ENCODE results near the gene ISLR2. TPM values are rescaled to one million over a fixed set of nuclear protein-coding genes. Genes with fewer than 3 reads are reported as not detected.

The ISLR2 gene
- total and polyA plus RNA-seq, 2 donors (not counting 3 experiments of a cell fraction or from before 2014, with no cell fraction given): not detected

DNA sequence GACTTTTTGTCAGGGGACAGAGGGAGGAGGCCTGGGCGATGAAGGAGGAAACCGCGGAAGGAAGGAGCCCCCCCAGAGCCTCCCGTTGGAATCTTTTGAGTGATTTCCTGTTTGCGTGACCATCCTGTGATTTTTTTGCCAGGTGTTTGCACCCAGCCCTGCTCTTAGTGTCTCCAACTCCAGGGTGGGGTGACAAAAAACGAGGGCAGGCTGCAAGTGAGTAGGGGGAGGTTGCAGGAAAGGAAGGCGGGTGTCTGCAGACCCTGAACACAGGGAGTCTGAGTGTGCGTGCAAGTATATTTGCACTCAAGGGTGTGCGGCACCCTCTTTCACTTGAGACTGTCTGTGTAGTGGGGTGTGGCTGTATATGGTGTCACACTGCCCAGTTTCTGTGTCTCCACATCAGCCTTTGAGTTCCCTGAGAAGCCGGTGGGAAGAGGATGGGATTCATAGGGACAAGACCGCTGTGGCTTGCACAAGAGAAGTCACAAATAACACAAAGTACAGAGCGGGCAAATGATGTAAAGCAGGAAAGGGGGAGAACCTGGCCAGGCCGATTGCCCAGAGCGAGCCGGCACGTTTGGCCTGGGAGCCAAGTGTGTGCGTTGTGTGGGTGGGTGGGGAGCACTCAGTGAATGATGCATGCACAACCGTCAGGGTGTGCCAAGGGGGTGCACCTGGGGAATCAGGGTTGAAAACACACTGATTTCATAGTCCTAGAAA, 6.6 kb downstream of the ISLR2 start:
- H3K4me2 ChIP-seq (ENCODE audit: insufficient read depth, low read length): peak overlapping the region; percentile 32
- TF ChIP-seq, protein P1, sequence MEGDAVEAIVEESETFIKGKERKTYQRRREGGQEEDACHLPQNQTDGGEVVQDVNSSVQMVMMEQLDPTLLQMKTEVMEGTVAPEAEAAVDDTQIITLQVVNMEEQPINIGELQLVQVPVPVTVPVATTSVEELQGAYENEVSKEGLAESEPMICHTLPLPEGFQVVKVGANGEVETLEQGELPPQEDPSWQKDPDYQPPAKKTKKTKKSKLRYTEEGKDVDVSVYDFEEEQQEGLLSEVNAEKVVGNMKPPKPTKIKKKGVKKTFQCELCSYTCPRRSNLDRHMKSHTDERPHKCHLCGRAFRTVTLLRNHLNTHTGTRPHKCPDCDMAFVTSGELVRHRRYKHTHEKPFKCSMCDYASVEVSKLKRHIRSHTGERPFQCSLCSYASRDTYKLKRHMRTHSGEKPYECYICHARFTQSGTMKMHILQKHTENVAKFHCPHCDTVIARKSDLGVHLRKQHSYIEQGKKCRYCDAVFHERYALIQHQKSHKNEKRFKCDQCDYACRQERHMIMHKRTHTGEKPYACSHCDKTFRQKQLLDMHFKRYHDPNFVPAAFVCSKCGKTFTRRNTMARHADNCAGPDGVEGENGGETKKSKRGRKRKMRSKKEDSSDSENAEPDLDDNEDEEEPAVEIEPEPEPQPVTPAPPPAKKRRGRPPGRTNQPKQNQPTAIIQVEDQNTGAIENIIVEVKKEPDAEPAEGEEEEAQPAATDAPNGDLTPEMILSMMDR (IDR thresholded peaks at IDR 0.05; ENCODE audit: extremely low read depth in 1 of 2, insufficient read depth in 1 of 2, low read depth in 1 of 2, low read length in 2 of 2): no peak
- TF ChIP-seq POLR2AphosphoS5 (IDR thresholded peaks at IDR 0.05; ENCODE audit: insufficient read depth, low read depth, low read length) (no peak), POLR2A (IDR thresholded peaks at IDR 0.05; ENCODE audit: low read depth, low read length) (no peak), FOS (IDR thresholded peaks at IDR 0.05; ENCODE audit: borderline replicate concordance, insufficient read depth, low read length) (no peak)
- no peak for FAIRE-seq
- dilution Hi-C loops (cut with MboI; ENCODE audit: extremely low pct_ligation_motif_present, low sequenced_read_pairs): no loop called here
- DNase-seq (ENCODE audit: low read depth, low spot score): no peak
- no peaks in the 10 kb centered on the region for H3K36me3 ChIP-seq (ENCODE audit: control insufficient read depth in 2 of 2, extremely low read depth in 1 of 2, insufficient read depth in 2 of 2, low read length in 2 of 2)
- peak overlapping the region in 1 of 3 experiments; percentile 41 for H3K4me3 ChIP-seq (replicated peaks in 1 of 3; ENCODE audit: insufficient read depth in 1 of 3, low read depth in 1 of 3, low read length in 3 of 3)
- H3K79me2 ChIP-seq (ENCODE audit: control insufficient read depth, insufficient read depth, low read length): no peaks in the 10 kb centered on the region
- H3K4me1 ChIP-seq (ENCODE audit: control insufficient read depth, extremely low read depth, insufficient read depth, low read length): peaks cover 12% of the 10 kb centered on the region
- H2AFZ ChIP-seq (ENCODE audit: low read depth, low read length): peak overlapping the region; percentile 35
- intact Hi-C loops (cut with micrococcal nuclease): no loop called here
- H3K27me3 ChIP-seq (ENCODE audit: control insufficient read depth in 2 of 2, insufficient read depth in 2 of 2, low read length in 2 of 2): peaks cover 58 to 65% of the 10 kb centered on the region in 2 experiments
- no peak overlapping the region for H3K9ac ChIP-seq (replicated peaks; ENCODE audit: extremely low read depth, insufficient read depth, low read length)
- BruUV-seq (replicated peaks): no TSS peak
- POLR2A ChIA-PET: no interaction called here
- no peak overlapping the region for H3K27ac ChIP-seq (ENCODE audit: insufficient read depth, low read depth, low read length)
- H3K9me1 ChIP-seq (replicated peaks; ENCODE audit: control insufficient read depth, extremely low read depth, insufficient read depth, low read length): no peaks in the 10 kb centered on the region
- H3K9me3 ChIP-seq (replicated peaks; ENCODE audit: control insufficient read depth, insufficient read depth, low read length): no peaks in the 10 kb centered on the region
- no peaks in the 10 kb centered on the region for H4K20me1 ChIP-seq (replicated peaks; ENCODE audit: control insufficient read depth, extremely low read depth, insufficient read depth, low read length)
- CTCF ChIA-PET: interaction anchor here (1.6 to 2.2 kb wide), 2 partner anchors 9 to 171 kb away, joined by 9 to 12 read pairs; no protein-coding TSS in a partner anchor

DNA sequence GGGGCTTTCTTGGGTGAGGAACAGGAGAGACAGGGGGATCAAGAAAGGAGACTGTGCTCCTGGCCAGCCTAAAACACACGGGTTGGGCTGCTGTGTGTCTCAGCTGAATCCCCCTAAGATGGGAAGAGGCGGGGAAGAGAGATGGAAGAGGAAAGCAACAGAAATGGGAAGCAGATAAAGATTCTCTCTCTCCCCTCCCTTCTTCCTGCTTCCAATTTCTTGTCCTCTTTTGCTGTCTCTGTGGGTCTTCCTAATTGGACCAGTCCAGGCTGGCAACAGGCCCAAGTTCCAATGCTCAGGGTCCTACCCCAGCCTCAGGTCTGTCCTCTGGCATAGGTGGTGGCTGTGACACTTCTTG, 7.1 kb downstream of the ISLR2 start:
- dilution Hi-C loops (cut with MboI; ENCODE audit: extremely low pct_ligation_motif_present, low sequenced_read_pairs) (no loop called here), intact Hi-C loops (cut with micrococcal nuclease) (no loop called here)
- POLR2A ChIA-PET: no interaction called here
- no peaks in the 10 kb centered on the region for H3K9me1 ChIP-seq (replicated peaks; ENCODE audit: control insufficient read depth, extremely low read depth, insufficient read depth, low read length)
- H3K9ac ChIP-seq (replicated peaks; ENCODE audit: extremely low read depth, insufficient read depth, low read length): no peak overlapping the region
- peaks cover 55 to 60% of the 10 kb centered on the region in 2 experiments for H3K27me3 ChIP-seq (ENCODE audit: control insufficient read depth in 2 of 2, insufficient read depth in 2 of 2, low read length in 2 of 2)
- H2AFZ ChIP-seq (ENCODE audit: low read depth, low read length): no peak overlapping the region
- no peaks in the 10 kb centered on the region for H3K36me3 ChIP-seq (ENCODE audit: control insufficient read depth in 2 of 2, extremely low read depth in 1 of 2, insufficient read depth in 2 of 2, low read length in 2 of 2)
- H3K9me3 ChIP-seq (replicated peaks; ENCODE audit: control insufficient read depth, insufficient read depth, low read length): no peaks in the 10 kb centered on the region
- no peak for TF ChIP-seq POLR2A (IDR thresholded peaks at IDR 0.05; ENCODE audit: low read depth, low read length)
- no peaks in the 10 kb centered on the region for H3K79me2 ChIP-seq (ENCODE audit: control insufficient read depth, insufficient read depth, low read length)
- DNase-seq (ENCODE audit: low read depth, low spot score) (no peak), FAIRE-seq (no peak)
- no peak overlapping the region for H3K27ac ChIP-seq (ENCODE audit: insufficient read depth, low read depth, low read length)
- H3K4me3 ChIP-seq (replicated peaks in 1 of 3; ENCODE audit: insufficient read depth in 1 of 3, low read depth in 1 of 3, low read length in 3 of 3): no peak overlapping the region
- CTCF ChIA-PET: interaction anchor here (0.7 to 2.2 kb wide), 3 partner anchors 9 to 170 kb away, joined by 4 to 12 read pairs (median 9); no protein-coding TSS in a partner anchor
- no peak overlapping the region for H3K4me2 ChIP-seq (ENCODE audit: insufficient read depth, low read length)
- no TSS peak for BruUV-seq (replicated peaks)
- no peaks in the 10 kb centered on the region for H4K20me1 ChIP-seq (replicated peaks; ENCODE audit: control insufficient read depth, extremely low read depth, insufficient read depth, low read length)
- peaks cover 12% of the 10 kb centered on the region for H3K4me1 ChIP-seq (ENCODE audit: control insufficient read depth, extremely low read depth, insufficient read depth, low read length)
